Measurements from ENCODE around the gene ATP8A1. TPM values are rescaled to one million over a fixed set of nuclear protein-coding genes. Genes with fewer than 3 reads are reported as not detected.
A peak's percentile ranks its signal among the peaks of the same experiment; 100 is the strongest.
"Not testable (repeated sequence)": the region's sequence is repeated elsewhere in the genome, so short reads cannot be mapped to it uniquely, and the experiment has no call there.

Gene ATP8A1
- total RNA-seq, result 10 to 100 TPM; 37.2 to 60.9 TPM
- polyA plus RNA-seq (ENCODE audit: insufficient read length in 6 of 6), result 10 to 100 TPM; 21.5 to 42.0 (median 33.7) TPM
- long read RNA-seq, donor 1, partial matches to known transcripts, result 5 of 5 reads
- long read RNA-seq, donor 1, other reads (novel, unspliced or antisense), result 0 of 5 reads
- long read RNA-seq, donor 2, result 0 reads
- long read RNA-seq, donor 3, full-length matches to known transcripts, result 2 of 2 reads
- long read RNA-seq, donor 3, partial matches to known transcripts, result 0 of 2 reads
- long read RNA-seq, donor 3, other reads (novel, unspliced or antisense), result 0 of 2 reads
- long read RNA-seq, donor 4, partial matches to known transcripts, result 2 of 3 reads
- long read RNA-seq, donor 4, other reads (novel, unspliced or antisense), result 0 of 3 reads
- long read RNA-seq, donor 5, partial matches to known transcripts, result 0 of 1 reads
- long read RNA-seq, donor 5, other reads (novel, unspliced or antisense), result 0 of 1 reads
- long read RNA-seq, donor 6, full-length matches to known transcripts, result 2 of 2 reads
- long read RNA-seq, donor 6, partial matches to known transcripts, result 0 of 2 reads
- long read RNA-seq, donor 6, other reads (novel, unspliced or antisense), result 0 of 2 reads
- long read RNA-seq, donor 7, result 0 reads
- long read RNA-seq, donor 8, result 0 reads
- long read RNA-seq, donor 9, result 0 reads
- long read RNA-seq, donor 10, partial matches to known transcripts, result 1 of 3 reads
- long read RNA-seq, donor 10, other reads (novel, unspliced or antisense), result 1 of 3 reads
- long read RNA-seq, donor 11, full-length matches to known transcripts, result 7 of 91 reads
- long read RNA-seq, donor 11, partial matches to known transcripts, result 84 of 91 reads
- long read RNA-seq, donor 11, other reads (novel, unspliced or antisense), result 0 of 91 reads
- long read RNA-seq, donor 12, full-length matches to known transcripts, result 2 of 2 reads
- long read RNA-seq, donor 12, partial matches to known transcripts, result 0 of 2 reads
- long read RNA-seq, donor 12, other reads (novel, unspliced or antisense), result 0 of 2 reads

- intact Hi-C loops (cut with DNase I), result no loop called here
- no peak for TF ChIP-seq CTCF (IDR thresholded peaks at IDR 0.05)
- H3K27ac ChIP-seq, result peak within 1 kb of the TSS; percentile 92 to 95
- H3K36me3 ChIP-seq, result no peaks in the 10 kb centered on the region
- no peaks in the 10 kb centered on the region for H3K9me3 ChIP-seq
- H3K4me1 ChIP-seq, result peaks cover 14 to 35% of the 10 kb centered on the region in 2 donors
- H3K27me3 ChIP-seq, result no peaks in the 10 kb centered on the region
- DNase-seq (peak; percentile 92 to 99 (median 94)), ATAC-seq (peak; percentile 96)
- H3K4me3 ChIP-seq, result peak within 1 kb of the TSS; percentile 84 to 94
Measured at GRCh38 chr4:42656944-42657792, at the start of gene ATP8A1. TSS of gene ATP8A1 (minus strand) at chr4:42657105. CDS start at chr4:42656873, 232 bp downstream.

GRCh38 chr4:42706086-42706485 lies 49.2 kb upstream of the ATP8A1 start:
- H3K27ac ChIP-seq, result no peak overlapping the region
- TF ChIP-seq CTCF (IDR thresholded peaks at IDR 0.05), result no peak
- no peak for DNase-seq
- no peaks in the 10 kb centered on the region for H3K27me3 ChIP-seq
- intact Hi-C loops (cut with DNase I), result no loop called here
- H3K9me3 ChIP-seq, result peaks cover 0 to under 1% of the 10 kb centered on the region in 2 donors
- no peak for ATAC-seq
- H3K36me3 ChIP-seq, result no peaks in the 10 kb centered on the region
- no peak overlapping the region for H3K4me3 ChIP-seq
- peaks cover 0 to 3% of the 10 kb centered on the region in 2 donors for H3K4me1 ChIP-seq

DNA sequence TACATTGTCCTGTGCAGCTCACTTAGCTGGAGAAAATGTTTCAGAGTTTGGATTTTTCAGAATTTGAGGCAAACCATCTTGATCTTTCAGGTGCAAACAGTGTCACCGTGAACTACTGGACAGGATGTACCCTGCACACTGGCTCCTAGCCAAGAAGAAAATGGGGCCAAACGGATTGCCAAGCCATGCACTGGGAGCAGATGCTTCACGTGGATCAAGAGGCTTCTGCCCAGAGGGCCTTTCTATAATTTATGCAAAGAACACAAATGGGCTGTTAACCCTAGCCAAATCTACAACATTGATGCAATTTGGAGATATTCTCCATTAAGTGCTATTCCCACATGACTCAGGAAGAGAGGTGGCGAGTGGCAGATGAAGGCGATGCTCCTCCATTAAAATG lies 46.9 kb upstream of the ATP8A1 start:
- Histone ChIP-seq H3K4me3 (no peak overlapping the region), H3K4me1 (no peaks in the 10 kb centered on the region), H3K27ac (no peak overlapping the region), H3K9me3 (peaks cover 0 to 5% of the 10 kb centered on the region in 2 donors), H3K36me3 (no peaks in the 10 kb centered on the region), H3K27me3 (no peaks in the 10 kb centered on the region)
- no peak for TF ChIP-seq CTCF (IDR thresholded peaks at IDR 0.05)
- no peak for ATAC-seq
- intact Hi-C loops (cut with DNase I), result no loop called here
- no peak for DNase-seq

DNA sequence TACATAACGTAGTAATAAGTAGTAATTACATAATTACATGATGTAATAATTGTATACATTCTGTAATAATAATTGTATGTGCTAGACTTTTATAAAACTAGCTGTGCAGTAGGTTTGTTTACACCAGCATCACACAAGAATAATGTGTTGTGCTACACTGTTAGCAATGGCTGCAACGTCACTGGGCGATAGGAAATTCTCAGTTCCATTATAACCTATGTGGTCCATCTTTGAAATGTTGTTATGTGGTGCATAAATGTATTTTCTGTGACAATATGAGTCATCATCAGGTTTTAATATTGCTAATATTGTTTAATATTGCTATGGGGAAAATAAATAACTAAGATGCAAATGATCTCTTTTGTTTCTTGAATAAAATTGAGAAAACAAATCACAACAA lies 46.0 kb upstream of the ATP8A1 start:
- no peaks in the 10 kb centered on the region for H3K27me3 ChIP-seq

GRCh38 chr4:42701780-42702179 lies 44.9 kb upstream of the ATP8A1 start:
- H3K36me3 ChIP-seq; intact Hi-C loops (cut with DNase I); H3K4me1 ChIP-seq; H3K27ac ChIP-seq; H3K4me3 ChIP-seq; H3K9me3 ChIP-seq; ATAC-seq; H3K27me3 ChIP-seq: not testable (repeated sequence)
- peak in 1 of 4 donors; percentile 26 for DNase-seq

More for the DNA sequence above, 46.0 kb upstream of the ATP8A1 start:
- ATAC-seq (no peak), DNase-seq (no peak)
- no peaks in the 10 kb centered on the region for H3K4me1 ChIP-seq
- intact Hi-C loops (cut with DNase I), result no loop called here
- H3K27ac ChIP-seq, result no peak overlapping the region
- no peaks in the 10 kb centered on the region for H3K36me3 ChIP-seq
- no peak for TF ChIP-seq CTCF (IDR thresholded peaks at IDR 0.05)
- H3K4me3 ChIP-seq, result no peak overlapping the region
- peaks cover 0 to 5% of the 10 kb centered on the region in 2 donors for H3K9me3 ChIP-seq
